ENCODE data around the gene PEF1. TPM values are rescaled to one million over a fixed set of nuclear protein-coding genes. Genes with fewer than 3 reads are reported as not detected.

PEF1 gene
- total RNA-seq, 1 donor from 2014 or later, result 43.8 TPM

- H3K36me3 Mint-ChIP-seq, result peaks cover 8% of the 10 kb centered on the region
- no peaks in the 10 kb centered on the region for H3K9me3 Mint-ChIP-seq
- H3K27ac Mint-ChIP-seq, result no peak overlapping the region
- TF ChIP-seq CTCF (IDR thresholded peaks at IDR 0.05; ENCODE audit: unreplicated experiment), result no peak
- peaks cover 29% of the 10 kb centered on the region for H3K4me1 Mint-ChIP-seq
- no peak for DNase-seq (ENCODE audit: low spot score in 2 of 2, unreplicated experiment in 2 of 2)
- no peaks in the 10 kb centered on the region for H3K27me3 Mint-ChIP-seq (ENCODE audit: low read depth)
- no peak overlapping the region for H3K4me3 Mint-ChIP-seq
Measured at GRCh38 chr1:31580891-31581603, 63.6 kb downstream of the PEF1 start.

- Mint-ChIP-seq H3K4me1 (peaks cover 33% of the 10 kb centered on the region), H3K27ac (no peak overlapping the region), H3K27me3 (ENCODE audit: low read depth) (no peaks in the 10 kb centered on the region), H3K4me3 (no peak overlapping the region), H3K9me3 (no peaks in the 10 kb centered on the region), H3K36me3 (peaks cover 8% of the 10 kb centered on the region)
- no peak for TF ChIP-seq CTCF (IDR thresholded peaks at IDR 0.05; ENCODE audit: unreplicated experiment)
- no peak for DNase-seq (ENCODE audit: low spot score in 2 of 2, unreplicated experiment in 2 of 2)
Measured at GRCh38 chr1:31580513-31580870, 64.2 kb downstream of the PEF1 start.

Other genes with a start within 250 kb of the PEF1 start
- 45.4 to 49.1 TPM (median 47.1 TPM) in 3 replicates for gene SERINC2, start 231.7 kb downstream of the PEF1 start, total RNA-seq
- gene TINAGL1, start 68.4 kb downstream of the PEF1 start, total RNA-seq, result 201 to 212 TPM (median 211 TPM) in 3 replicates
- 0.71 to 1.1 TPM (median 0.98 TPM) in 3 replicates for gene HCRTR1, start 27.2 kb downstream of the PEF1 start, total RNA-seq
- gene COL16A1, start 59.1 kb upstream of the PEF1 start, total RNA-seq, result 365 to 389 TPM (median 380 TPM) in 3 replicates
- 21.5 to 24.0 TPM (median 21.9 TPM) in 3 replicates for gene ADGRB2, start 119.5 kb upstream of the PEF1 start, total RNA-seq
- 0.75 to 1.3 TPM (median 1.0 TPM) in 3 replicates for gene SPOCD1, start 171.1 kb upstream of the PEF1 start, total RNA-seq